KMS-11 (cell line): Measurements from ENCODE around the gene RIPOR1.

ENCODE experiments used
- H2AFZ ChIP-seq: fragments of 200-600 bp; sonication (generic); 2 replicates; pipeline ENCODE4 v1.6.1; 2016; ENCODE audit warnings: antibody characterized with exemption, mixed run types, low read depth
- H3K27ac ChIP-seq: fragments of 200-600 bp; sonication (generic); 2 replicates; pipeline ENCODE4 v1.6.1; 2016; ENCODE audit warnings: mild to moderate bottlenecking, mixed run types
- H3K27me3 ChIP-seq: fragments of 200-600 bp; sonication (generic); 2 replicates; pipeline ENCODE4 v1.6.1; 2017; ENCODE audit warnings: mild to moderate bottlenecking, low read depth, mixed run types, moderate library complexity; ENCODE audit not compliant: insufficient read depth
- H3K36me3 ChIP-seq: fragments of 200-600 bp; sonication (generic); 2 replicates; pipeline ENCODE4 v1.6.1; 2017; ENCODE audit warnings: mild to moderate bottlenecking, mixed run types; ENCODE audit not compliant: insufficient read depth
- H3K4me1 ChIP-seq: fragments of 200-600 bp; sonication (generic); 2 replicates; pipeline ENCODE4 v1.6.1; 2016; ENCODE audit warnings: mild to moderate bottlenecking, low read depth, mixed run types; ENCODE audit not compliant: poor library complexity, severe bottlenecking
- H3K4me2 ChIP-seq: fragments of 200-600 bp; sonication (generic); 2 replicates; pipeline ENCODE4 v1.7.0; 2016; ENCODE audit warnings: mild to moderate bottlenecking, mixed run types
- H3K4me3 ChIP-seq: fragments of 200-600 bp; sonication (generic); IDR thresholded peaks from 2 replicates; pipeline ENCODE4 v1.6.1; 2017; ENCODE audit warnings: low read depth, low read length, mixed read lengths; ENCODE audit not compliant: insufficient read depth
- H3K79me2 ChIP-seq: fragments of 200-600 bp; sonication (generic); 2 replicates; pipeline ENCODE4 v1.6.1; 2016; ENCODE audit warnings: low read depth, mixed run types; ENCODE audit not compliant: insufficient read depth
- H3K9ac ChIP-seq: fragments of 200-600 bp; sonication (generic); 2 replicates; pipeline ENCODE4 v1.6.1; 2016; ENCODE audit warnings: mild to moderate bottlenecking, mixed run types
- H4K20me1 ChIP-seq: fragments of 200-600 bp; sonication (generic); 2 replicates; pipeline ENCODE4 v1.6.1; 2016; ENCODE audit warnings: mild to moderate bottlenecking, mixed run types; ENCODE audit not compliant: insufficient read depth
- CTCF ChIP-seq: fragments of 200-600 bp; sonication (generic); conservative IDR thresholded peaks from 2 replicates; pipeline ENCODE4 v1.6.1; 2017; ENCODE audit warnings: low read depth, mild to moderate bottlenecking, antibody characterized with exemption, low read length, moderate library complexity, mixed read lengths

RIPOR1 gene

GRCh38 chr16:67561824-67562525, 33.3 kb downstream of the RIPOR1 start:
- no peak for TF ChIP-seq CTCF
- Histone ChIP-seq H3K27me3 (no peaks in the 10 kb centered on the region), H3K4me1 (peaks cover 30% of the 10 kb centered on the region), H3K4me2 (peak overlapping the region; percentile 88), H4K20me1 (peaks cover 1% of the 10 kb centered on the region; the same call in 1 of the 2 replicates), H3K9ac (peak overlapping the region; percentile 98), H3K4me3 (no peak overlapping the region), H3K27ac (peak overlapping the region; percentile 99), H3K79me2 (peaks cover 37% of the 10 kb centered on the region), H3K36me3 (no peaks in the 10 kb centered on the region), H2AFZ (peak overlapping the region; percentile 56; the same call in 1 of the 2 replicates)

- H2AFZ ChIP-seq = peak within 1 kb of the TSS; percentile 56
- peak; percentile 18; the same call in 1 of the 2 replicates for TF ChIP-seq CTCF
Observed at GRCh38 chr16:67562526-67562917, 33.9 kb downstream of the RIPOR1 start, which contains the start of gene CTCF. Gene CTCF, plus strand, starts transcription at chr16:67562526. Its CDS starts 48,307 bp downstream, at chr16:67610833.

GRCh38 chr16:67562918-67563707, 34.5 kb downstream of the RIPOR1 start:
- Histone ChIP-seq H3K27ac (peak overlapping the region; percentile 99), H3K9ac (peak overlapping the region; percentile 98), H2AFZ (peak overlapping the region; percentile 42), H3K4me1 (peaks cover 30% of the 10 kb centered on the region), H3K36me3 (no peaks in the 10 kb centered on the region), H3K27me3 (no peaks in the 10 kb centered on the region), H3K4me3 (peak overlapping the region; percentile 27), H3K4me2 (peak overlapping the region; percentile 99), H4K20me1 (peaks cover 5% of the 10 kb centered on the region; the same call in 1 of the 2 replicates), H3K79me2 (peaks cover 48% of the 10 kb centered on the region)
- 0 out of 2 replicates have a peak, but pooled peaks have one; percentile 26 for TF ChIP-seq CTCF

More at GRCh38 chr16:67562526-67562917, 33.9 kb downstream of the RIPOR1 start, which contains the start of gene CTCF:
- no peaks in the 10 kb centered on the region for H3K36me3 ChIP-seq
- H3K27ac ChIP-seq = peak within 1 kb of the TSS; percentile 99
- no peaks in the 10 kb centered on the region for H3K27me3 ChIP-seq
- peak within 1 kb of the TSS; percentile 99 for H3K4me2 ChIP-seq
- peaks cover 30% of the 10 kb centered on the region for H3K4me1 ChIP-seq
- peaks cover 42% of the 10 kb centered on the region for H3K79me2 ChIP-seq
- peak within 1 kb of the TSS; percentile 27 for H3K4me3 ChIP-seq
- H4K20me1 ChIP-seq = peaks cover 5% of the 10 kb centered on the region; the same call in 1 of the 2 replicates
- peak within 1 kb of the TSS; percentile 98 for H3K9ac ChIP-seq

GRCh38 chr16:67563708-67564468, 35.3 kb downstream of the RIPOR1 start:
- Histone ChIP-seq H3K27ac (peak overlapping the region; percentile 99), H3K4me3 (peak overlapping the region; percentile 27), H2AFZ (peak overlapping the region; percentile 42), H3K36me3 (no peaks in the 10 kb centered on the region), H3K4me2 (peak overlapping the region; percentile 99), H3K4me1 (peaks cover 35% of the 10 kb centered on the region), H3K79me2 (peaks cover 56% of the 10 kb centered on the region), H4K20me1 (peaks cover 5% of the 10 kb centered on the region; the same call in 1 of the 2 replicates), H3K27me3 (no peaks in the 10 kb centered on the region), H3K9ac (peak overlapping the region; percentile 98)
- TF ChIP-seq CTCF = no peak
